Panc1 (cell line): ENCODE data around the gene MYO18B.

Experiments
- CTCF ChIP-seq: fragments of 450-650 bp; IDR thresholded peaks from 2 replicates; pipeline ENCODE4 v1.5.1; 2017; ENCODE audit warnings: mild to moderate bottlenecking
- POLR2AphosphoS5 ChIP-seq: IDR thresholded peaks from 2 replicates; pipeline ENCODE4 v1.6.1; 2012; ENCODE audit warnings: mild to moderate bottlenecking, low read depth, low read length, moderate library complexity
- SIN3A ChIP-seq: IDR thresholded peaks from 2 replicates; pipeline ENCODE4 v1.6.1; 2012; ENCODE audit warnings: low read depth, mild to moderate bottlenecking, low read length, moderate library complexity, borderline replicate concordance; ENCODE audit not compliant: insufficient read depth

DNA sequence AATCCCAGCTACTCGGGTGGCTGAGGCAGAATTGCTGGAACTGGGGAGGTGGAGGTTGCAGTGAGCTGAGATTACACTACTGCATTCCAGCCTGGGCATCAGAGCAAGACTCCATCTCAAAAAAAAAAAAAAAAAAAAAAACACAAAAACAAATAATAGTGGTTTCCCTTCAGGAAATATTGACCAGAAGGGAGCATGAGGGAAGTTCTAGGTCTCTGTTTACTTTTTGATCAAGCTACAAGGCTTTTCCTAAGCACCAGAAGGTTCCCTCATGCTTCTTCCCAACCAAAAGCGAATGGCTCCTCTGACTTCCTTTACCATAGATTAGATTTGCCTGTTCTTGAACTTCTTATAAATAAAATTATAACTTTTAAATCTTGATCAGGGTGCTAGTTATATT lies 18.3 kb downstream of the MYO18B start:
- TF ChIP-seq CTCF (no peak), POLR2AphosphoS5 (no peak), SIN3A (no peak)
